AG08396 (cell line): ENCODE measurements around the gene ZNF775.
A peak's percentile ranks its signal among the peaks of the same experiment; 100 is the strongest.

Experiments
- DNase-seq: peaks from one replicate; pipeline ENCODE4 v3.0.0; 2012; ENCODE audit warnings: low spot score, mixed read lengths

Gene ZNF775

DNA sequence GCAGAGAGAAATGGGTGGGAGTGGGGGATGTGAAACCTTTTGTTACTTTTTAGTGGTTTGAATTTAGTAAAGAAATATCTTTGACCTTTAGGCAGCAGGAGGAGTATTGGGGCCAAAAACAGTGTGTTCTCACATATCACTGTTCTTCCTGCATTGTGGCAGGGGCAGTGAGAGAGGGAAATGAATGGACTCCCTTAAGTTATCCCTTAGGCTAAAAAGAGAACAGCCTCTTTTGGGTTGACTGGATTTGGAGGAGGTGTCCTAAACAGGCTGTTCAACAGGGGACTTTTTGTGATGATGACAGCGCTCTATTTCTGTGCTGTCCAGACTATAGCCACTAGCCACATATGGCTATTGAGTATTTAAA is 22.3 kb downstream of the ZNF775 start:
- DNase-seq, result no peak

DNA sequence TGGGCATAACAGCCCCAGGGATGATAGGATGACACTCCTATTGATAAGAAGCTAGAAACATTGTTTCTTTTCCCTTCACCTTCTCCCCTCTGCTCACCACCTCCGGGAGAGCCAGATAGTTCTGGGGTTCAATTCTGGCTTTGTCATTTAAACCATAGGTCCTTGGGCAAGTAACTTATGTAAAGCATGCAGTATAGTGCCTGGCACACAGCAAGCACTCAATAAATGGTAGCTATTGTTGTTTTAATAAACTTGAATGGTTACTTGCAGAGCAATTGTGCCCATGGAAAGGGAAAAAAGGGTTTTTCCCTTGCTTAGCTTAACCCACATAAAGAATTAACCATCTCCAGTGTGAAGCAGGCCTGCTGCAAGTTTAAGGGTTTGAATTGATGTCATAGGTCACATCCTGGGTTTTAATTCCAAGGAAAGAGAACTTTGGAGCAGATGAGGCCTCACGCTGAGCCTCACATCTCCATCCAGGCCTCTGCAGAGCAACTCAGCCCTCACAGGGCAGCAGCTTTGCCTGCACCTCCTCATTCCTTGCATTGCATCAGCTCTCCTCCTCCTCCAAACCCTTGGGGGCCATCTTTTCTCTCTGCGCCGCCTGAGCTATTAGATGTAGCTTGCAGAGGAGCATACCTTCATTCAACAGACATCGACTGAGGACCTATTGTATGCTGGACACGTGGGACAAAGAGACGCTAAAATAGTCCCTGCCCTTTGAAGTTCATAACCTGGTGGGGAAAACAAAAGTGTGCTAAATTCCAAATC is 22.9 kb downstream of the ZNF775 start:
- no peak for DNase-seq

DNA sequence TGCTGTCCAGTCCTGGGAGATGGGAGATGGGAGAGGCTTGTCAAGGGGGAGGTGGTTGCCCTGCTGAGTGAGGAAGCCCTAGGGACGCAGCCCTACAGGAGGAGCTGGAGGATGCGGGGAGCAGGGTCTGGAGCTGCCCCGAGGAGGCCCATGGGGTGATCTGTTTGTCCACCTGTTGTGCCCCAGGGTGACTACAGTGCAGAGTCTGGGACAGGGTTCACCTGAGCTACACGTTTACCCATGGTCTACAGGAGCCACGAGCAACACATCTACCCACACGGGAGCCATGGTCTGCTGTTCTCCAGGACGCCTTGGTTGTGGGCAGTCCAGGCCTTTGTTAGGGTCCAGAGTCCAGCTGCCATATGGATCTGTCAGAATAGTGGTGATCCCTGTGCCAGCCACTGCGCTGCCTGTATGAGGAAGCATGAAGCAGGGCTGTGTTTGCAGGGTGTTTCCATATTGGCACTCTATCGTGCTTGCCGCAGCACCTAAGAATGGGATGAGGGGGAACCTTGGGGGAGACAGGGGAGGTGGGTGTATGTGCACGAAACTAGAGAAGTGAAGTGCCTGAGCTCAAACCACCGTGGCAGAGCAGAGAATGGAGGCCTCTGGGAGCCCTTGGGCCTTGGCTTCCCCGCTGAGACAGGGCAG is 23.7 kb downstream of the ZNF775 start:
- no peak for DNase-seq

GRCh38 chr7:150403376-150404171 is 24.4 kb downstream of the ZNF775 start:
- DNase-seq, result no peak

DNA sequence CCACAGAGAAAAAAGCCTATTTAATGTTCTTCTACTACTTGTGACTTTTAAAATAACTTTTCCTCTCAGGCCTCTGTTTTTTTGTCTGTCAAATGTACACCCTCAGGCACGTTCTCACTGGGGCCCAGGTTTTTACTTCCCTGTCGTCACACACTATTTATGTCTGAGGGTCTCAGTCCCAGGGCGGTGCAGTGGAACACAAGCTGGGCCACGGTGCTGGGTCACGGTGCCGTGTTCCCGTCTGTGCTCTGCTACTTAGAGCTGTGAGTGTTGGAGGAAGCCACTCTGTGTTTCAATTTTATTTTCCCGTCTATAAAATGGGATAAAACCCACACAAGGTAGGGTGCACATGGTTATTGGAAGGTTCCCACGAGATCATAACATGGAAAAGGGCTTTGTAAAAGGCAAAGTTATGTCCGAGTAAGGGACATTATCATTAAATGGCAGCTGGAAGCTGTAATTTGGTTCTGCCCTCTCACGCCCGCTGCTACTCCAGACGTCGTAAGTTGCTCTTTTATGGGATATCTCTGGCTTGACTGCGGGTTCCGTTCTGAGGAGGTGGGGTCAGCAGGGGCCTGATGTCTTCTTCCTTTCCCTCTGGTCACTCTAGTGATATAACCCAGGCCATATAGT is 25.2 kb downstream of the ZNF775 start:
- no peak for DNase-seq

GRCh38 chr7:150404805-150405583 is 25.9 kb downstream of the ZNF775 start:
- DNase-seq, result peak; percentile 97

GRCh38 chr7:150405584-150406311 is 26.6 kb downstream of the ZNF775 start:
- peak; percentile 64 for DNase-seq

GRCh38 chr7:150406312-150406566 is 27.1 kb downstream of the ZNF775 start:
- no peak for DNase-seq

- peak; percentile 44 for DNase-seq
These were observed 27.7 kb downstream of the ZNF775 start for GRCh38 chr7:150406567-150407421.

GRCh38 chr7:150407588-150408392 is 28.7 kb downstream of the ZNF775 start:
- DNase-seq, result no peak

GRCh38 chr7:150408393-150409299 is 29.5 kb downstream of the ZNF775 start:
- DNase-seq, result no peak

DNA sequence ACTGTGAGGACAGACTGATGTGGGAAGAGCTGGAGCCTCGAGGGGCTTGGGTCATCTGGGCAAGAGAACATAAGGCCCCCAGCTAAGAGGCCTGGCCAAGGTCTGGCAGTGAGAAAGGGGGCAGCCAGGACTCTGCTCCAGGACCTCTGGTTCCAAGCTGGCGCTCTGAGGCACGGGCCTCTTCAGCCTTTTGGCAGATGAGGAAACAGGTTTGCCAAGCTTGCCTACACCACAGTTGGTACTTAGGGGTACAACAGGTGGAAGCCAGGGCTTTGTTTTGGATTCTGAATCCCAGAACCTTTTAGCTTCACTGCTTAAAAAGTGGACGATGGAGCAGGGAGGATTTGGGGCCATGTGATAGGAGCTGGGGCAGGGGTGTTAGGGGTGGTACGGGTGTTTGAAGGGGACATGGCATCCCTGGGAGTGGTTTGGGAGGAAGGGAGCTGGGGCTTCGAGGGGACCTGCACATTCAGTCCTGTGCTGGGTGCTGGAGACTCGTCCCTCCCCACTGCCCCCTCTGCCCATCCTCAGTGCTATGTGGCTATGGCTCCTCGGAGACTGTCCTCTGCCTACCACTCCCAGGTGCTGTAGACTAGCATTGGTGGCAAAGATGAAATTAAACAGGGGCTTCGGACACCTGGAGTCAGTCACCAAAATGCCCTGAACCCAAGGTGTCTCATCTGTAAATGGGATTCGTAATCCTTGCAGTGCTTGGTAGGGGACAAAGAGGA is 30.3 kb downstream of the ZNF775 start:
- no peak for DNase-seq

- DNase-seq, result no peak
These were observed 31.0 kb downstream of the ZNF775 start for GRCh38 chr7:150410131-150410530.

- no peak for DNase-seq
These were observed 31.7 kb downstream of the ZNF775 start for GRCh38 chr7:150410680-150411346.

- DNase-seq, result no peak
These were observed 32.5 kb downstream of the ZNF775 start for GRCh38 chr7:150411606-150412005.

GRCh38 chr7:150412016-150412415 is 32.9 kb downstream of the ZNF775 start:
- no peak for DNase-seq
